AG04450 (cell line): Measurements from ENCODE around the gene RANBP1. TPM values are rescaled to one million over a fixed set of nuclear protein-coding genes. Genes with fewer than 3 reads are reported as not detected.

Experiments used
- CTCF ChIA-PET: fragments of 300-600, 350-600 bp; formaldehyde crosslinking; extraction: SDS; loops from one replicate; lab custom pipeline; 2022; ENCODE audit warnings: antibody characterized with exemption, inconsistent platforms; lab: Charles Lee
- POLR2A ChIA-PET: fragments of 350-600 bp; formaldehyde crosslinking; extraction: SDS; loops from one replicate; lab custom pipeline; 2021; ENCODE audit warnings: antibody characterized with exemption, inconsistent platforms; lab: Yijun Ruan, JAX
- DNase-seq: peaks from one replicate; pipeline ENCODE4 v3.0.0-alpha.2; 2011; ENCODE audit warnings: low read depth, low spot score
- H3K27ac ChIP-seq: one replicate; pipeline ENCODE4 v1.5.1; 2012; ENCODE audit warnings: low read depth, low read length, control low read depth
- H3K27me3 ChIP-seq: one replicate; pipeline ENCODE4 v1.6.0; 2012; ENCODE audit warnings: low read length; ENCODE audit not compliant: control insufficient read depth, insufficient read depth
- H3K4me3 ChIP-seq: 2 replicates; pipeline ENCODE4 v1.5.1; 2011; ENCODE audit warnings: mild to moderate bottlenecking, low read depth, low read length, control low read depth
- H3K9me3 ChIP-seq: 2 replicates; pipeline ENCODE4 v1.5.1; 2012; ENCODE audit warnings: low read length; ENCODE audit not compliant: control insufficient read depth, insufficient read depth
- CTCF ChIP-seq: IDR thresholded peaks from 2 replicates; pipeline ENCODE4 v1.5.1; 2011; ENCODE audit warnings: low read depth, low read length, control low read depth, inconsistent platforms
- polyA plus RNA-seq: library from polyadenylated mRNA; depleted of rRNA; stranded (reverse); fragments of >200 nt; gene quantifications from 2 replicates; pipeline ENCODE4 v1.2.3, GENCODE V29; 2011

RANBP1 gene
- polyA plus RNA-seq, 1 experiment, result 154 TPM

GRCh38 chr22:20085651-20086050 is 30.3 kb upstream of the RANBP1 start:
- no peak for TF ChIP-seq CTCF
- ChIA-PET CTCF (no interaction called here), POLR2A (no interaction called here)
- no peak for DNase-seq
- H3K27me3 ChIP-seq, result no peaks in the 10 kb centered on the region
- H3K4me3 ChIP-seq, result no peak overlapping the region
- no peaks in the 10 kb centered on the region for H3K9me3 ChIP-seq
- no peak overlapping the region for H3K27ac ChIP-seq

GRCh38 chr22:20086101-20086599 is 29.8 kb upstream of the RANBP1 start:
- TF ChIP-seq CTCF, result no peak
- no peak for DNase-seq
- Histone ChIP-seq H3K4me3 (no peak overlapping the region), H3K27ac (no peak overlapping the region), H3K9me3 (no peaks in the 10 kb centered on the region), H3K27me3 (no peaks in the 10 kb centered on the region)
- CTCF ChIA-PET, result no interaction called here
- POLR2A ChIA-PET, result no interaction called here

- Histone ChIP-seq H3K27me3 (no peaks in the 10 kb centered on the region), H3K4me3 (no peak overlapping the region), H3K9me3 (no peaks in the 10 kb centered on the region), H3K27ac (no peak overlapping the region)
- POLR2A ChIA-PET, result no interaction called here
- no peak for TF ChIP-seq CTCF
- DNase-seq, result no peak
- CTCF ChIA-PET, result no interaction called here
These were observed 29.1 kb upstream of the RANBP1 start for GRCh38 chr22:20086763-20087162.

- ChIA-PET POLR2A (no interaction called here), CTCF (no interaction called here)
- Histone ChIP-seq H3K27me3 (no peaks in the 10 kb centered on the region), H3K4me3 (no peak overlapping the region), H3K27ac (no peak overlapping the region), H3K9me3 (no peaks in the 10 kb centered on the region)
- DNase-seq, result no peak
- TF ChIP-seq CTCF, result no peak
These were observed 28.3 kb upstream of the RANBP1 start for GRCh38 chr22:20087319-20088262.

GRCh38 chr22:20088263-20088648 is 27.6 kb upstream of the RANBP1 start:
- TF ChIP-seq CTCF, result no peak
- POLR2A ChIA-PET, result no interaction called here
- CTCF ChIA-PET, result no interaction called here
- no peak overlapping the region for H3K27ac ChIP-seq
- DNase-seq, result no peak
- H3K4me3 ChIP-seq, result no peak overlapping the region
- no peaks in the 10 kb centered on the region for H3K27me3 ChIP-seq
- H3K9me3 ChIP-seq, result no peaks in the 10 kb centered on the region
